K562 (cell line): Measurements from ENCODE around the gene FKBP1B. TPM values are rescaled to one million over a fixed set of nuclear protein-coding genes. Genes with fewer than 3 reads are reported as not detected.

ENCODE experiments used
- ARID4B ChIP-seq: sonication (generic); formaldehyde crosslinking; IDR thresholded peaks from 2 replicates; pipeline ENCODE4 v1.8.0; 2022; ENCODE audit warnings: mild to moderate bottlenecking, missing genetic modification reagents
- CBFA2T3 ChIP-seq: fragments of 450-650 bp; IDR thresholded peaks from 2 replicates; pipeline ENCODE4 v1.6.1; 2017
- CC2D1A ChIP-seq: fragments of 450-650 bp; IDR thresholded peaks from 2 replicates; pipeline ENCODE4 v1.6.1; 2017; ENCODE audit warnings: mild to moderate bottlenecking
- CCAR2 ChIP-seq: fragments of 200-400 bp; formaldehyde crosslinking; IDR thresholded peaks from 2 replicates; pipeline ENCODE4 v1.6.1; 2017; ENCODE audit warnings: mild to moderate bottlenecking, low read depth, low read length
- CEBPG ChIP-seq, 3 experiments: fragments of 200-800 bp in 1 of 3; sonication (Bioruptor generic) in 1 of 3; sonication (generic) in 1 of 3; formaldehyde crosslinking in 1 of 3; IDR thresholded peaks in 2 of 3; conservative IDR thresholded peaks in 1 of 3; 2 replicates each; pipeline versions ENCODE4 v1.6.1 to v1.8.0; 2016 to 2022; ENCODE audit warnings: missing compliant biosample characterization in 2 of 3, missing genetic modification characterization in 2 of 3, mild to moderate bottlenecking in 1 of 3, missing genetic modification reagents in 1 of 3
- CREB3 ChIP-seq: fragments of 450-650 bp; conservative IDR thresholded peaks from 2 replicates; pipeline ENCODE4 v1.6.1; 2016; ENCODE audit warnings: missing genetic modification characterization, low read depth, mild to moderate bottlenecking, missing compliant biosample characterization, moderate library complexity
- PHF8 ChIP-seq: fragments of 200-600 bp; sonication (generic); IDR thresholded peaks from 2 replicates; pipeline ENCODE4 v1.6.1; 2012; ENCODE audit warnings: mixed run types, mild to moderate bottlenecking, inconsistent platforms, low read length, moderate library complexity, borderline replicate concordance
- PRDM10 ChIP-seq: fragments of 450-650 bp; IDR thresholded peaks from 2 replicates; pipeline ENCODE4 v1.6.1; 2018; ENCODE audit not compliant: partially characterized antibody
- ZBTB11 ChIP-seq, 3 experiments: fragments of 200-800 bp in 1 of 3; fragments of 250-450 bp in 1 of 3; fragments of 450-650 bp in 1 of 3; sonication (Bioruptor Pico) in 1 of 3; sonication (Bioruptor generic) in 1 of 3; formaldehyde crosslinking in 1 of 3; IDR thresholded peaks; 2 replicates each; pipeline versions ENCODE4 v1.6.1 to v1.8.0; 2016 to 2022; ENCODE audit warnings: mild to moderate bottlenecking in 2 of 3, missing genetic modification characterization in 2 of 3, missing compliant biosample characterization in 1 of 3, moderate library complexity in 1 of 3
- ZNF174 ChIP-seq: fragments of 250-450 bp; sonication (Bioruptor Pico); IDR thresholded peaks from 2 replicates; pipeline ENCODE4 v1.4.0; 2020; ENCODE audit warnings: mild to moderate bottlenecking
- ZNF384 ChIP-seq: IDR thresholded peaks from 2 replicates; pipeline ENCODE4 v1.6.1; 2012; ENCODE audit warnings: low read depth, low read length, improper control_type of control experiment
- polyA plus RNA-seq, 8 experiments: library from polyadenylated mRNA; depleted of rRNA in 4 of 8; stranded (reverse) in 5 of 8; unstranded in 3 of 8; fragments of >200 nt; fragmentation: Nextera tagmentation in 2 of 8; fragmentation: Illumina TruSeq in 1 of 8; extraction: Ambion mirVana in 2 of 8; extraction: Trizol in 1 of 8; gene quantifications; 2 replicates each; pipeline versions ENCODE4 v1.2.1 to v1.2.3, GENCODE V29; 2011 to 2014; ENCODE audit warnings: inconsistent platforms in 1 of 8, missing spikeins in 1 of 8
- total RNA-seq, 7 experiments: library from RNA; depleted of rRNA in 6 of 7; stranded (reverse); fragments of >200 nt in 6 of 7; fragmentation: Illumina TruSeq in 2 of 7; extraction: Trizol in 2 of 7; gene quantifications; 2 replicates each; pipeline versions ENCODE4 v1.2.1 to v1.2.3, GENCODE V29; 2011 to 2021; ENCODE audit warnings: low replicate concordance in 1 of 7

FKBP1B gene
- total and polyA plus RNA-seq, 9 of the 15 experiments (the other 6 are each of a cell fraction or from before 2014, with no cell fraction given): 0.58 to 9.4 (median 1.6) TPM

GRCh38 chr2:24110660-24111303, 61.2 kb downstream of the FKBP1B start (continued):
- TF ChIP-seq CREB3 (tag): no peak
- TF ChIP-seq CC2D1A: no peak
- no peak for TF ChIP-seq PHF8
- peak; percentile 96 for TF ChIP-seq PRDM10
- peak; percentile 84 for TF ChIP-seq ZNF384
- TF ChIP-seq CCAR2: no peak
- TF ChIP-seq ARID4B: no peak
- TF ChIP-seq ZBTB11 (CRISPR knock-in tag; IDR thresholded peaks at IDR 0.05): no peak
- no peak for TF ChIP-seq CEBPG (CRISPR knock-in tag; IDR thresholded peaks at IDR 0.05)
- TF ChIP-seq CEBPG (tag; conservative IDR thresholded peaks at IDR 0.05 in 1 of 2, IDR thresholded peaks at IDR 0.05 in 1 of 2): no peak
- no peak for TF ChIP-seq ZNF174 (CRISPR knock-in tag)
- no peak for TF ChIP-seq CBFA2T3
